ENCODE measurements around the gene OPRL1.

DNA sequence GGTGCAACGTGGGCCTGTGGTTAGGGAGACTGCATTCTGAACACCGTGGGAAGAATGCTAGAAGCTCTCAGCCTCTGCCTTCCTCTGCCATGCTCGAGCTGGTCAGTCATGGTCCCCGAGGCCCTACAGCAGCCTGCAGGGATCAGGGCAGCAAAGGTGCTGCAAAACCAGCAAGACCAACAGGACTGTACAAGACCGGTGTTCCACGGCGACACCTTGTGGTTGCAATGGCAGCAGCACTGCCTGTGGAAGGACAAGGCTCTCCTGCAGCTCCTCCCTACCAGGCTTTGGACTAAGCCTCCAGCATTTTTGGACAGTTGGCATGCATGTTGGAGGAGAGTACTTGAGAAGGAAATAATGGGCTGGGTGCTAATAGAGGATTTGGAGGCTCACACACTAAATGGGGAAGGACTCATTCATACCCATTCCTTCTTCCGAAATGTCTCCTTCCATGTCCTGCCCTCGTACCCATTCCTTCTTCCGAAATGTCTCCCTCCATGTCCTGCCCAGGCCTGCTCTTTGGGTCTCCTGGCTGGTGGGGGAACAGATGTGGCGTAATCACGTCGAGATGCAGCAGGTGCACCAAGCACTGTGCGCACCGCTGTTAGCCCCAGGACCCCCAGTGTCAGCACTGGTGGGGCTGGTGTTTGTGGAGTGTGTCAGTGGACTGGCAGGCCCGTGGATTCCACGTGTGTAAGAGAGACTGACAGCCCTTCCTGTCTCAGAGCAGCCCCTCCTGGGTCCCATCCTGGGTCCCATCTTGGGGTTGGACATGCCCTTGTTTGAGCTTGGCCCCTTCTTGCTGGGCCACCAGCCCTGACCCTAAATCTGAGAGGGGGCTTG, 65.8 kb downstream of the OPRL1 start:
- TF ChIP-seq, protein P1, sequence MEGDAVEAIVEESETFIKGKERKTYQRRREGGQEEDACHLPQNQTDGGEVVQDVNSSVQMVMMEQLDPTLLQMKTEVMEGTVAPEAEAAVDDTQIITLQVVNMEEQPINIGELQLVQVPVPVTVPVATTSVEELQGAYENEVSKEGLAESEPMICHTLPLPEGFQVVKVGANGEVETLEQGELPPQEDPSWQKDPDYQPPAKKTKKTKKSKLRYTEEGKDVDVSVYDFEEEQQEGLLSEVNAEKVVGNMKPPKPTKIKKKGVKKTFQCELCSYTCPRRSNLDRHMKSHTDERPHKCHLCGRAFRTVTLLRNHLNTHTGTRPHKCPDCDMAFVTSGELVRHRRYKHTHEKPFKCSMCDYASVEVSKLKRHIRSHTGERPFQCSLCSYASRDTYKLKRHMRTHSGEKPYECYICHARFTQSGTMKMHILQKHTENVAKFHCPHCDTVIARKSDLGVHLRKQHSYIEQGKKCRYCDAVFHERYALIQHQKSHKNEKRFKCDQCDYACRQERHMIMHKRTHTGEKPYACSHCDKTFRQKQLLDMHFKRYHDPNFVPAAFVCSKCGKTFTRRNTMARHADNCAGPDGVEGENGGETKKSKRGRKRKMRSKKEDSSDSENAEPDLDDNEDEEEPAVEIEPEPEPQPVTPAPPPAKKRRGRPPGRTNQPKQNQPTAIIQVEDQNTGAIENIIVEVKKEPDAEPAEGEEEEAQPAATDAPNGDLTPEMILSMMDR (conservative IDR thresholded peaks at IDR 0.05) = peak; percentile 56; the same call in 1 of the 2 replicates
- no peak for TF ChIP-seq EZH2 (IDR thresholded peaks at IDR 0.05; ENCODE audit: low read depth)

All from PC-9 (cell line).